WTC11 (cell line): ENCODE data around the gene DENND1C. TPM values are rescaled to one million over a fixed set of nuclear protein-coding genes. Genes with fewer than 3 reads are reported as not detected.
A peak's percentile ranks its signal among the peaks of the same experiment; 100 is the strongest.

ENCODE experiments used
- ATAC-seq: fragments of 200-7000 bp; cut with Tn5 transposase; 2 replicates; pipeline ENCODE4 v1.10.0; 2021; ENCODE audit warnings: mild to moderate bottlenecking, moderate library complexity
- CTCF ChIA-PET: fragments of 300-600 bp; sonication (Branson Sonifier 250); formaldehyde crosslinking; loops from one replicate; lab custom pipeline; 2021; ENCODE audit warnings: antibody characterized with exemption; lab: Charles Lee
- POLR2A ChIA-PET: fragments of 350-600 bp; sonication (Branson Sonifier 250); formaldehyde crosslinking; loops from one replicate; lab custom pipeline; 2021; ENCODE audit warnings: antibody characterized with exemption; lab: Charles Lee
- DNase-seq: peaks from one replicate; pipeline ENCODE4 v3.0.0; 2021; ENCODE audit warnings: low spot score
- H3K27ac Mint-ChIP-seq: 2 replicates; pipeline ENCODE4 v1.8.0; 2021; ENCODE audit warnings: mixed read lengths
- H3K27me3 Mint-ChIP-seq: 2 replicates; pipeline ENCODE4 v1.8.0; 2021; ENCODE audit warnings: low read depth, mild to moderate bottlenecking, moderate library complexity, mixed read lengths
- H3K36me3 Mint-ChIP-seq: 2 replicates; pipeline ENCODE4 v1.8.0; 2021; ENCODE audit warnings: mixed read lengths
- H3K4me1 Mint-ChIP-seq: 2 replicates; pipeline ENCODE4 v1.8.0; 2022; ENCODE audit warnings: mixed read lengths
- H3K4me3 Mint-ChIP-seq: 2 replicates; pipeline ENCODE4 v1.8.0; 2021; ENCODE audit warnings: mild to moderate bottlenecking, moderate library complexity, mixed read lengths
- H3K9me3 Mint-ChIP-seq: 2 replicates; pipeline ENCODE4 v1.8.0; 2021; ENCODE audit warnings: mixed read lengths
- ATF2 ChIP-seq: sonication (generic); formaldehyde crosslinking; IDR thresholded peaks from 2 replicates; pipeline ENCODE4 v1.8.1; 2022; ENCODE audit warnings: low read depth, missing genetic modification reagents, borderline replicate concordance
- CBFB ChIP-seq: sonication (generic); formaldehyde crosslinking; IDR thresholded peaks from 2 replicates; pipeline ENCODE4 v1.8.1; 2022; ENCODE audit warnings: mild to moderate bottlenecking, low read depth, missing genetic modification reagents
- CREM ChIP-seq: sonication (generic); formaldehyde crosslinking; IDR thresholded peaks from 2 replicates; pipeline ENCODE4 v1.8.1; 2022; ENCODE audit warnings: mild to moderate bottlenecking, missing genetic modification reagents, moderate library complexity
- ELF4 ChIP-seq: sonication (generic); formaldehyde crosslinking; IDR thresholded peaks from 2 replicates; pipeline ENCODE4 v1.8.1; 2022; ENCODE audit warnings: low read depth, mild to moderate bottlenecking, moderate library complexity, missing genetic modification reagents
- ETV6 ChIP-seq: sonication (generic); formaldehyde crosslinking; IDR thresholded peaks from 2 replicates; pipeline ENCODE4 v1.8.1; 2022; ENCODE audit warnings: mild to moderate bottlenecking, missing genetic modification reagents
- GABPB1 ChIP-seq: sonication (generic); formaldehyde crosslinking; IDR thresholded peaks from 2 replicates; pipeline ENCODE4 v1.8.1; 2023; ENCODE audit warnings: mild to moderate bottlenecking, missing genetic modification reagents
- HMGXB4 ChIP-seq: sonication (generic); formaldehyde crosslinking; IDR thresholded peaks from 2 replicates; pipeline ENCODE4 v1.8.1; 2023; ENCODE audit warnings: mild to moderate bottlenecking, moderate library complexity, missing genetic modification reagents
- NFE2L1 ChIP-seq: sonication (generic); formaldehyde crosslinking; IDR thresholded peaks from 2 replicates; pipeline ENCODE4 v1.8.1; 2023; ENCODE audit warnings: missing genetic modification reagents
- NR2C2 ChIP-seq: sonication (generic); formaldehyde crosslinking; IDR thresholded peaks from 2 replicates; pipeline ENCODE4 v1.8.0; 2022; ENCODE audit warnings: mild to moderate bottlenecking, missing genetic modification reagents
- SOX15 ChIP-seq: fragments of 250-450 bp; sonication (Bioruptor Pico); IDR thresholded peaks from 2 replicates; pipeline ENCODE4 v1.9.0; 2021; ENCODE audit warnings: mild to moderate bottlenecking
- SP1 ChIP-seq: sonication (generic); formaldehyde crosslinking; conservative IDR thresholded peaks from 2 replicates; pipeline ENCODE4 v1.8.1; 2022; ENCODE audit warnings: missing genetic modification reagents
- TCF7 ChIP-seq: sonication (generic); formaldehyde crosslinking; IDR thresholded peaks from 2 replicates; pipeline ENCODE4 v1.8.0; 2022; ENCODE audit warnings: mild to moderate bottlenecking, low read depth, missing genetic modification reagents, moderate library complexity
- TEAD4 ChIP-seq: sonication (generic); formaldehyde crosslinking; IDR thresholded peaks from 2 replicates; pipeline ENCODE4 v1.8.0; 2022; ENCODE audit warnings: mild to moderate bottlenecking, missing genetic modification reagents
- TP53 ChIP-seq: sonication (generic); formaldehyde crosslinking; IDR thresholded peaks from 2 replicates; pipeline ENCODE4 v1.8.1; 2023; ENCODE audit warnings: mild to moderate bottlenecking, missing genetic modification reagents
- USF1 ChIP-seq: sonication (generic); formaldehyde crosslinking; IDR thresholded peaks from 2 replicates; pipeline ENCODE4 v1.8.0; 2022; ENCODE audit warnings: mild to moderate bottlenecking, missing genetic modification reagents
- ZNF416 ChIP-seq: fragments of 250-450 bp; sonication (Bioruptor Pico); IDR thresholded peaks from 2 replicates; pipeline ENCODE4 v1.9.0; 2021; ENCODE audit warnings: mild to moderate bottlenecking, inconsistent platforms
- ZNF671 ChIP-seq: fragments of 250-450 bp; sonication (Bioruptor Pico); IDR thresholded peaks from 2 replicates; pipeline ENCODE4 v1.8.0; 2021; ENCODE audit warnings: mild to moderate bottlenecking
- total RNA-seq: library from RNA; stranded (reverse); gene quantifications from 3 replicates; pipeline ENCODE4 v1.2.3, GENCODE V29; 2021
- TF ChIP-seq, protein P1 (sequence below): sonication (generic); formaldehyde crosslinking; IDR thresholded peaks from 2 replicates; pipeline ENCODE4 v1.8.1; 2023; ENCODE audit warnings: mild to moderate bottlenecking, missing genetic modification reagents
- TF ChIP-seq, protein P2 (sequence below): fragments of 250-450 bp; sonication (Bioruptor Pico); conservative IDR thresholded peaks from 2 replicates; pipeline ENCODE4 v1.9.0; 2021; ENCODE audit warnings: mild to moderate bottlenecking
- TF ChIP-seq, protein P3 (sequence below): fragments of 250-450 bp; sonication (Bioruptor Pico); IDR thresholded peaks from 2 replicates; pipeline ENCODE4 v1.8.0; 2021; ENCODE audit warnings: mild to moderate bottlenecking
- TF ChIP-seq, protein P4 (sequence below): sonication (generic); formaldehyde crosslinking; IDR thresholded peaks from 2 replicates; pipeline ENCODE4 v1.8.1; 2022; ENCODE audit warnings: mild to moderate bottlenecking, missing genetic modification reagents, moderate library complexity, borderline replicate concordance
- TF ChIP-seq, protein P5 (sequence below): sonication (generic); formaldehyde crosslinking; IDR thresholded peaks from 2 replicates; pipeline ENCODE4 v1.8.0; 2023; ENCODE audit warnings: mild to moderate bottlenecking, missing genetic modification reagents

Gene DENND1C
- total RNA-seq, 1 experiment from 2014 or later: 4.3 TPM

GRCh38 chr19:6464070-6464873, 17.3 kb downstream of the DENND1C start, which contains the start of gene CRB3:
CRB3 (plus strand) TSS chr19:6464271; CDS start chr19:6464702, 431 bp downstream.
- ChIA-PET POLR2A (interaction anchor here (1.9 kb wide), 1 partner anchor 12 kb away, joined by 9 read pairs; no protein-coding TSS in a partner anchor), CTCF (interaction anchor here (0.6 to 1.5 kb wide), 3 partner anchors 12 to 52 kb away, joined by 3 to 7 read pairs (median 3); no protein-coding TSS in a partner anchor)
- Mint-ChIP-seq H3K9me3 (no peaks in the 10 kb centered on the region), H3K27me3 (peaks cover 13% of the 10 kb centered on the region), H3K4me1 (peaks cover 14% of the 10 kb centered on the region), H3K4me3 (peak within 1 kb of the TSS; percentile 81), H3K36me3 (peaks cover 3% of the 10 kb centered on the region; the same call in 1 of the 2 replicates), H3K27ac (peak within 1 kb of the TSS; percentile 98)
- ATAC-seq: peak; percentile 61
- peak; percentile 99 for DNase-seq
- TF ChIP-seq SP1 (CRISPR knock-in tag) (peak; percentile 97), TEAD4 (CRISPR knock-in tag) (no peak), NFE2L1 (CRISPR knock-in tag) (no peak), ETV6 (peak; percentile 87), CREM (CRISPR knock-in tag) (no peak), ELF4 (CRISPR knock-in tag) (no peak), GABPB1 (CRISPR knock-in tag) (peak; percentile 27; the same call in 1 of the 2 replicates), USF1 (CRISPR knock-in tag) (peak; percentile 97), NR2C2 (CRISPR knock-in tag) (no peak), HMGXB4 (no peak), ZNF416 (no peak), TP53 (CRISPR knock-in tag) (no peak), SOX15 (CRISPR knock-in tag) (no peak), ATF2 (CRISPR knock-in tag) (no peak), TCF7 (CRISPR knock-in tag) (no peak), ZNF671 (CRISPR knock-in tag) (no peak), CBFB (CRISPR knock-in tag) (no peak)
- TF ChIP-seq, protein P1, sequence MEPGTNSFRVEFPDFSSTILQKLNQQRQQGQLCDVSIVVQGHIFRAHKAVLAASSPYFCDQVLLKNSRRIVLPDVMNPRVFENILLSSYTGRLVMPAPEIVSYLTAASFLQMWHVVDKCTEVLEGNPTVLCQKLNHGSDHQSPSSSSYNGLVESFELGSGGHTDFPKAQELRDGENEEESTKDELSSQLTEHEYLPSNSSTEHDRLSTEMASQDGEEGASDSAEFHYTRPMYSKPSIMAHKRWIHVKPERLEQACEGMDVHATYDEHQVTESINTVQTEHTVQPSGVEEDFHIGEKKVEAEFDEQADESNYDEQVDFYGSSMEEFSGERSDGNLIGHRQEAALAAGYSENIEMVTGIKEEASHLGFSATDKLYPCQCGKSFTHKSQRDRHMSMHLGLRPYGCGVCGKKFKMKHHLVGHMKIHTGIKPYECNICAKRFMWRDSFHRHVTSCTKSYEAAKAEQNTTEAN (CRISPR knock-in tag): 0 out of 2 replicates have a peak, but pooled peaks have one; percentile 46
- TF ChIP-seq, protein P2, sequence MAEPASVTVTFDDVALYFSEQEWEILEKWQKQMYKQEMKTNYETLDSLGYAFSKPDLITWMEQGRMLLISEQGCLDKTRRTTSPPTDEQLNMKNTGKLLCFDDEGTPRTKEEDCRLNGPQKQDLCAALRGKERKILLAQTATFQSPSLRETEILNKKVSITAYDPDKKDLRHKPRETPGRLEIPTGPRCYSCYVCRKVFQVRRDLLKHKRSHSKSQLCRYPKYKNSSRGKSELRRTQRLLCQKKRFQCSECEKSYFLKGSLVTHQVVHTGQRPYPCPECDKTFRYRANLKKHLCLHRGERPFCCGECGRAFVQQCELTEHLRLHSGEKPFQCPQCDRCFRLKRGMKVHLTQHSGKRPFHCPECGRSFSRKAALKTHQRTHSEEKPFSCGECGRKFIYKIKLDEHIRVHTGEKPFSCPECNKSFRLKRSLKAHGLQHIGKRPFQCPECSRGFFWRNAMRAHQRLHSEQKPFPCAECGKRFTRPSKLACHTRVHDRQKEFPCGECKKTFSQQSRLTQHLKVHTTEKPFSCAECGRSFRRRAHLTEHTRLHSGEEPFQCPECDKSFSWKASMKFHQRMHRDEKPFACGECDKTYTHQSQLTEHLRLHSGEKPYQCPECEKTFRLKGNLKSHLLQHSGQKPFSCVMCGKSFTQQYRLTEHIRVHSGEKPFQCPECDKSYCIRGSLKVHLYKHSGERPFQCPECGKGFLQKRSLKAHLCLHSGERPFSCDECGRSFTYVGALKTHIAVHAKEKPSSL: no peak
- TF ChIP-seq, protein P3, sequence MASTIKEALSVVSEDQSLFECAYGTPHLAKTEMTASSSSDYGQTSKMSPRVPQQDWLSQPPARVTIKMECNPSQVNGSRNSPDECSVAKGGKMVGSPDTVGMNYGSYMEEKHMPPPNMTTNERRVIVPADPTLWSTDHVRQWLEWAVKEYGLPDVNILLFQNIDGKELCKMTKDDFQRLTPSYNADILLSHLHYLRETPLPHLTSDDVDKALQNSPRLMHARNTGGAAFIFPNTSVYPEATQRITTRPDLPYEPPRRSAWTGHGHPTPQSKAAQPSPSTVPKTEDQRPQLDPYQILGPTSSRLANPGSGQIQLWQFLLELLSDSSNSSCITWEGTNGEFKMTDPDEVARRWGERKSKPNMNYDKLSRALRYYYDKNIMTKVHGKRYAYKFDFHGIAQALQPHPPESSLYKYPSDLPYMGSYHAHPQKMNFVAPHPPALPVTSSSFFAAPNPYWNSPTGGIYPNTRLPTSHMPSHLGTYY (CRISPR knock-in tag): no peak
- TF ChIP-seq, protein P4, sequence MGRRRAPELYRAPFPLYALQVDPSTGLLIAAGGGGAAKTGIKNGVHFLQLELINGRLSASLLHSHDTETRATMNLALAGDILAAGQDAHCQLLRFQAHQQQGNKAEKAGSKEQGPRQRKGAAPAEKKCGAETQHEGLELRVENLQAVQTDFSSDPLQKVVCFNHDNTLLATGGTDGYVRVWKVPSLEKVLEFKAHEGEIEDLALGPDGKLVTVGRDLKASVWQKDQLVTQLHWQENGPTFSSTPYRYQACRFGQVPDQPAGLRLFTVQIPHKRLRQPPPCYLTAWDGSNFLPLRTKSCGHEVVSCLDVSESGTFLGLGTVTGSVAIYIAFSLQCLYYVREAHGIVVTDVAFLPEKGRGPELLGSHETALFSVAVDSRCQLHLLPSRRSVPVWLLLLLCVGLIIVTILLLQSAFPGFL: no peak
- TF ChIP-seq, protein P5, sequence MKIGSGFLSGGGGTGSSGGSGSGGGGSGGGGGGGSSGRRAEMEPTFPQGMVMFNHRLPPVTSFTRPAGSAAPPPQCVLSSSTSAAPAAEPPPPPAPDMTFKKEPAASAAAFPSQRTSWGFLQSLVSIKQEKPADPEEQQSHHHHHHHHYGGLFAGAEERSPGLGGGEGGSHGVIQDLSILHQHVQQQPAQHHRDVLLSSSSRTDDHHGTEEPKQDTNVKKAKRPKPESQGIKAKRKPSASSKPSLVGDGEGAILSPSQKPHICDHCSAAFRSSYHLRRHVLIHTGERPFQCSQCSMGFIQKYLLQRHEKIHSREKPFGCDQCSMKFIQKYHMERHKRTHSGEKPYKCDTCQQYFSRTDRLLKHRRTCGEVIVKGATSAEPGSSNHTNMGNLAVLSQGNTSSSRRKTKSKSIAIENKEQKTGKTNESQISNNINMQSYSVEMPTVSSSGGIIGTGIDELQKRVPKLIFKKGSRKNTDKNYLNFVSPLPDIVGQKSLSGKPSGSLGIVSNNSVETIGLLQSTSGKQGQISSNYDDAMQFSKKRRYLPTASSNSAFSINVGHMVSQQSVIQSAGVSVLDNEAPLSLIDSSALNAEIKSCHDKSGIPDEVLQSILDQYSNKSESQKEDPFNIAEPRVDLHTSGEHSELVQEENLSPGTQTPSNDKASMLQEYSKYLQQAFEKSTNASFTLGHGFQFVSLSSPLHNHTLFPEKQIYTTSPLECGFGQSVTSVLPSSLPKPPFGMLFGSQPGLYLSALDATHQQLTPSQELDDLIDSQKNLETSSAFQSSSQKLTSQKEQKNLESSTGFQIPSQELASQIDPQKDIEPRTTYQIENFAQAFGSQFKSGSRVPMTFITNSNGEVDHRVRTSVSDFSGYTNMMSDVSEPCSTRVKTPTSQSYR (CRISPR knock-in tag): 0 out of 2 replicates have a peak, but pooled peaks have one; percentile 11
